ENCODE measurements around the gene NFKB1. TPM values are rescaled to one million over a fixed set of nuclear protein-coding genes. Genes with fewer than 3 reads are reported as not detected.

NFKB1 gene
- polyA plus RNA-seq, 1 donor from 2014 or later: 8.6 TPM

GRCh38 chr4:102594000-102594399 lies 92.8 kb downstream of the NFKB1 start:
- Histone ChIP-seq H3K4me2 (ENCODE audit: low read length) (no peak overlapping the region), H4K20me1 (ENCODE audit: insufficient read depth) (no peaks in the 10 kb centered on the region), H3K9me2 (ENCODE audit: insufficient read depth, low read length) (no peaks in the 10 kb centered on the region), H3K79me2 (replicated peaks; ENCODE audit: insufficient read depth, low read length) (no peaks in the 10 kb centered on the region), H3K36me3 (ENCODE audit: insufficient read depth, low read length) (peaks cover 6% of the 10 kb centered on the region), H3F3A (ENCODE audit: insufficient read depth, low read length, poor library complexity, severe bottlenecking) (no peaks in the 10 kb centered on the region), H3K9ac (ENCODE audit: low read length) (no peak overlapping the region), H2AFZ (ENCODE audit: low read depth, low read length) (no peak overlapping the region), H3K9me3 (ENCODE audit: low read length) (no peaks in the 10 kb centered on the region), H3K27ac (ENCODE audit: low read length) (no peak overlapping the region), H3K27me3 (ENCODE audit: insufficient read depth, low read depth, low read length) (no peaks in the 10 kb centered on the region), H3K4me3 (ENCODE audit: low read length) (no peak overlapping the region)
- no peak for TF ChIP-seq CTCF (IDR thresholded peaks at IDR 0.05; ENCODE audit: poor library complexity, severe bottlenecking)
- TF ChIP-seq REST (IDR thresholded peaks at IDR 0.05; ENCODE audit: borderline replicate concordance): no peak
- no peak for TF ChIP-seq EP300 (conservative IDR thresholded peaks at IDR 0.05; ENCODE audit: poor library complexity, severe bottlenecking)
- no peak for TF ChIP-seq SMC3 (conservative IDR thresholded peaks at IDR 0.05; ENCODE audit: poor library complexity)
- no peak for TF ChIP-seq RAD21 (conservative IDR thresholded peaks at IDR 0.05)
- no peak for TF ChIP-seq MXI1 (conservative IDR thresholded peaks at IDR 0.05; ENCODE audit: poor library complexity, severe bottlenecking)
- no peak for TF ChIP-seq TAF1 (IDR thresholded peaks at IDR 0.05; ENCODE audit: low read depth)
- no peak for TF ChIP-seq POLR2AphosphoS5 (IDR thresholded peaks at IDR 0.05)
- no peak for TF ChIP-seq EZH2 (IDR thresholded peaks at IDR 0.05; ENCODE audit: borderline replicate concordance, insufficient read depth, low read length, poor library complexity, severe bottlenecking)

GRCh38 chr4:102596532-102596931 lies 95.4 kb downstream of the NFKB1 start:
- H3K79me2 ChIP-seq (replicated peaks; ENCODE audit: insufficient read depth, low read length): no peaks in the 10 kb centered on the region
- H3K4me3 ChIP-seq (ENCODE audit: low read length): no peak overlapping the region
- no peaks in the 10 kb centered on the region for H3F3A ChIP-seq (ENCODE audit: insufficient read depth, low read length, poor library complexity, severe bottlenecking)
- H3K27me3 ChIP-seq (ENCODE audit: insufficient read depth, low read depth, low read length): no peaks in the 10 kb centered on the region
- H3K9ac ChIP-seq (ENCODE audit: low read length): no peak overlapping the region
- peaks cover 6% of the 10 kb centered on the region for H3K36me3 ChIP-seq (ENCODE audit: insufficient read depth, low read length)
- H4K20me1 ChIP-seq (ENCODE audit: insufficient read depth): no peaks in the 10 kb centered on the region
- no peak overlapping the region for H3K27ac ChIP-seq (ENCODE audit: low read length)
- no peaks in the 10 kb centered on the region for H3K9me2 ChIP-seq (ENCODE audit: insufficient read depth, low read length)
- no peak overlapping the region for H3K4me2 ChIP-seq (ENCODE audit: low read length)
- no peak overlapping the region for H2AFZ ChIP-seq (ENCODE audit: low read depth, low read length)
- no peaks in the 10 kb centered on the region for H3K9me3 ChIP-seq (ENCODE audit: low read length)
- TF ChIP-seq SMC3 (conservative IDR thresholded peaks at IDR 0.05; ENCODE audit: poor library complexity) (no peak), MXI1 (conservative IDR thresholded peaks at IDR 0.05; ENCODE audit: poor library complexity, severe bottlenecking) (no peak), REST (IDR thresholded peaks at IDR 0.05; ENCODE audit: borderline replicate concordance) (no peak), POLR2AphosphoS5 (IDR thresholded peaks at IDR 0.05) (no peak), RAD21 (conservative IDR thresholded peaks at IDR 0.05) (no peak), EZH2 (IDR thresholded peaks at IDR 0.05; ENCODE audit: borderline replicate concordance, insufficient read depth, low read length, poor library complexity, severe bottlenecking) (no peak), CTCF (IDR thresholded peaks at IDR 0.05; ENCODE audit: poor library complexity, severe bottlenecking) (no peak), EP300 (conservative IDR thresholded peaks at IDR 0.05; ENCODE audit: poor library complexity, severe bottlenecking) (no peak), TAF1 (IDR thresholded peaks at IDR 0.05; ENCODE audit: low read depth) (no peak)
